ENCODE measurements around the gene LRAT. TPM values are rescaled to one million over a fixed set of nuclear protein-coding genes. Genes with fewer than 3 reads are reported as not detected.

LRAT gene
- total and polyA plus RNA-seq, 2 of the 8 experiments (the other 6 are each of a cell fraction or from before 2014, with no cell fraction given) = 4.3 to 10.3 TPM

DNA sequence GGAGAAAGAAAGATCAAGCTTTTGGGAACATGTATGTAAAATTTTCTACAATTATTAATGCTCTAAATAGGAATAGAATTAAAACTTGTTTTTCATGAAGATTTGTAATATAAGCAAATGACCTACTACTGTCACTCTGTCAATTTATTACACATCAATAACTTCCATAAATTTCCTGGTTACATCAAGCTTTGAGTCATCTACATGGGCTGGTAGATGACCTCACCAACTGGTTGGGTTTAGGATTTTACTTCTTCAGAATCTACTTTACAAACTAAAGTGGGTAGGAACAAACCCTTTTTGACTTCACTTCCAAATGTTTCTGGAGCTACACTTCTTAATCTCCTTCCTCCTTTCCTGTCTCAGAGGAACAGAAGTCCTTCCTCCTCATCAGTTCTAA is 12.0 kb upstream of the LRAT start:
- Histone ChIP-seq H3K36me3 (ENCODE audit: control insufficient read depth in 2 of 4, insufficient read depth in 4 of 4, low read length in 3 of 4) (no peaks in the 10 kb centered on the region), H3K27ac (ENCODE audit: low read depth, low read length) (no peak overlapping the region), H3K4me3 (ENCODE audit: extremely low read depth in 1 of 4, insufficient read depth in 2 of 4, low read depth in 3 of 4, low read length in 4 of 4) (no peak overlapping the region), H3K27me3 (replicated peaks in 1 of 4; ENCODE audit: control insufficient read depth in 3 of 4, extremely low read depth in 1 of 4, insufficient read depth in 3 of 4, low read length in 3 of 4) (no peaks in the 10 kb centered on the region), H3K4me2 (ENCODE audit: insufficient read depth in 1 of 2, low read depth in 2 of 2, low read length in 2 of 2) (no peak overlapping the region), H3K23me2 (ENCODE audit: low read depth, low read length) (peaks cover 1% of the 10 kb centered on the region; the same call in 1 of the 2 replicates), H3K79me2 (ENCODE audit: control insufficient read depth in 1 of 2, insufficient read depth in 2 of 2, low read length in 2 of 2) (no peaks in the 10 kb centered on the region), H2BK12ac (ENCODE audit: low read depth, low read length) (no peak overlapping the region), H2BK15ac (ENCODE audit: low read length) (no peak overlapping the region), H3K9me3 (ENCODE audit: insufficient read depth in 2 of 2, low read depth in 1 of 2, low read length in 1 of 2) (no peaks in the 10 kb centered on the region), H3K4me1 (replicated peaks in 1 of 4; ENCODE audit: control insufficient read depth in 3 of 4, insufficient read depth in 4 of 4, low read length in 3 of 4) (no peaks in the 10 kb centered on the region), H2BK120ac (replicated peaks; ENCODE audit: low read depth, low read length) (no peak overlapping the region), H3K79me1 (ENCODE audit: low read depth, low read length) (no peaks in the 10 kb centered on the region), H4K8ac (ENCODE audit: extremely low read depth, insufficient read depth, low read length) (no peak overlapping the region), H2AFZ (ENCODE audit: low read length) (no peak overlapping the region), H4K91ac (replicated peaks; ENCODE audit: insufficient read length, low read length) (no peak overlapping the region), H3K4ac (replicated peaks; ENCODE audit: insufficient read length, low read depth, low read length) (no peak overlapping the region), H4K5ac (ENCODE audit: insufficient read length, low read depth, low read length) (no peak overlapping the region), H3K56ac (replicated peaks; ENCODE audit: insufficient read length, low read depth, low read length) (no peak overlapping the region), H2BK20ac (ENCODE audit: low read length) (no peak overlapping the region), H2BK5ac (ENCODE audit: low read depth, low read length) (no peak overlapping the region), H3K23ac (ENCODE audit: insufficient read length) (no peak overlapping the region), H2AK5ac (ENCODE audit: low read depth, low read length) (no peak overlapping the region), H3K9ac (replicated peaks in 1 of 4; ENCODE audit: extremely low read depth in 1 of 4, low read depth in 3 of 4, low read length in 3 of 4) (no peak overlapping the region), H3K18ac (ENCODE audit: extremely low read depth, low read length) (no peak overlapping the region), H4K20me1 (replicated peaks in 1 of 2; ENCODE audit: control insufficient read depth in 1 of 2, insufficient read depth in 2 of 2, low read length in 2 of 2) (no peaks in the 10 kb centered on the region), H3K14ac (ENCODE audit: insufficient read length) (no peak overlapping the region)
- DNase-seq (ENCODE audit: low read depth in 1 of 2, low spot score in 2 of 2) (no peak), FAIRE-seq (no peak)
- ChIA-PET POLR2A (ENCODE audit: partially characterized antibody) (interaction anchor here (0.9 kb wide), 1 partner anchor 12 kb away, joined by 4 read pairs; the partner anchor contains the start of gene LRAT), CTCF (ENCODE audit: partially characterized antibody) (interaction anchor here (1.2 to 1.9 kb wide), 4 partner anchors 10 to 46 kb away, joined by 4 to 8 read pairs (median 6); partner anchors contain the start of gene LRAT)
- no peak for TF ChIP-seq TAF1 (IDR thresholded peaks at IDR 0.05; ENCODE audit: low read depth, low read length)
- TF ChIP-seq TCF12 (IDR thresholded peaks at IDR 0.05; ENCODE audit: low read depth, low read length) = no peak
- TF ChIP-seq CBX8 (IDR thresholded peaks at IDR 0.05; ENCODE audit: borderline replicate concordance, low read depth, low read length) = no peak
- TF ChIP-seq TEAD4 (IDR thresholded peaks at IDR 0.05; ENCODE audit: low read depth, low read length) = no peak
- TF ChIP-seq FOSL1 (IDR thresholded peaks at IDR 0.05; ENCODE audit: insufficient read depth, low read depth, low read length) = no peak
- no peak for TF ChIP-seq SP1 (IDR thresholded peaks at IDR 0.05; ENCODE audit: low read depth, low read length)
- TF ChIP-seq ZNF274 (IDR thresholded peaks at IDR 0.05; ENCODE audit: borderline replicate concordance, extremely low read depth, low read length) = no peak
- no peak for TF ChIP-seq NRF1 (IDR thresholded peaks at IDR 0.05; ENCODE audit: low read depth, low read length)
- no peak for TF ChIP-seq KDM4A (IDR thresholded peaks at IDR 0.05; ENCODE audit: low read depth, low read length, severe bottlenecking)
- no peak for TF ChIP-seq HDAC2 (IDR thresholded peaks at IDR 0.05; ENCODE audit: borderline replicate concordance in 1 of 2, low read depth in 2 of 2, low read length in 2 of 2)
- no peak for TF ChIP-seq JUN (IDR thresholded peaks at IDR 0.05; ENCODE audit: low read depth, low read length)
- TF ChIP-seq PHF8 (conservative IDR thresholded peaks at IDR 0.05; ENCODE audit: low read depth, low read length) = no peak
- TF ChIP-seq BACH1 (IDR thresholded peaks at IDR 0.05; ENCODE audit: low read length) = no peak
- TF ChIP-seq CHD1 (IDR thresholded peaks at IDR 0.05; ENCODE audit: low read depth, low read length) = no peak
- TF ChIP-seq RFX5 (IDR thresholded peaks at IDR 0.05; ENCODE audit: borderline replicate concordance, low read depth, low read length) = no peak
- no peak for TF ChIP-seq CBX5 (IDR thresholded peaks at IDR 0.05; ENCODE audit: low read depth, low read length)
- TF ChIP-seq BRCA1 (IDR thresholded peaks at IDR 0.05; ENCODE audit: low read depth, low read length) = no peak
